ENCODE data around the gene FDXACB1.

The FDXACB1 gene, protein sequence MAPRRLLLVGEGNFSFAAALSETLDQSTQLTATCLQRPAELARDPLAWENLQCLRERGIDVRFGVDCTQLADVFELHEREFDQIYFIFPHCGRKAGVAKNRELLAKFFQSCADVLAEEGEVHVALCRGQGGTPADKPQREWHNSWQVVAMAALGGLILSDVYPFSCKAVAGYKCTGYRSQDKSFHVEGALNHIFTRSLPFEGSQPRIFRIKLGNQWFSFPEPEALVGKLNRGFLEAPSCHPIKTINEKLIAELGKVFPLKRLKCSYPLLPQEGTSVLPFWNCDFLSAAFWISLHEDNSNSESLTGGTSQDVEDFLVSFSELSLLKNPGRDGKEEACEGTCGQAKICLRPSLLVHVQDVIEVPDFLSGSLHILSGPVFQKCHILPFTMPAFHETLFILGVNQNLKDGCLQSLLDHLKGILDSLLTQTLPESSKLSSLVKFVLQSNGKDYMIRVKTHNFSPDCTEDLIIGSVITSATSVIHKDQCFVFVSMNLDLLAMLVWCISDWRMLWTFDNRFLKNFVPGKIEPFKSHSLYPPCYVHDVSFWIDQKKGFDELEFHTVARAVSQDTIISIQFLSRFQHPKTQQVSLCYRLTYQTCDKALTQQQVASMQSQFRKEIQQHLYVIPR

DNA sequence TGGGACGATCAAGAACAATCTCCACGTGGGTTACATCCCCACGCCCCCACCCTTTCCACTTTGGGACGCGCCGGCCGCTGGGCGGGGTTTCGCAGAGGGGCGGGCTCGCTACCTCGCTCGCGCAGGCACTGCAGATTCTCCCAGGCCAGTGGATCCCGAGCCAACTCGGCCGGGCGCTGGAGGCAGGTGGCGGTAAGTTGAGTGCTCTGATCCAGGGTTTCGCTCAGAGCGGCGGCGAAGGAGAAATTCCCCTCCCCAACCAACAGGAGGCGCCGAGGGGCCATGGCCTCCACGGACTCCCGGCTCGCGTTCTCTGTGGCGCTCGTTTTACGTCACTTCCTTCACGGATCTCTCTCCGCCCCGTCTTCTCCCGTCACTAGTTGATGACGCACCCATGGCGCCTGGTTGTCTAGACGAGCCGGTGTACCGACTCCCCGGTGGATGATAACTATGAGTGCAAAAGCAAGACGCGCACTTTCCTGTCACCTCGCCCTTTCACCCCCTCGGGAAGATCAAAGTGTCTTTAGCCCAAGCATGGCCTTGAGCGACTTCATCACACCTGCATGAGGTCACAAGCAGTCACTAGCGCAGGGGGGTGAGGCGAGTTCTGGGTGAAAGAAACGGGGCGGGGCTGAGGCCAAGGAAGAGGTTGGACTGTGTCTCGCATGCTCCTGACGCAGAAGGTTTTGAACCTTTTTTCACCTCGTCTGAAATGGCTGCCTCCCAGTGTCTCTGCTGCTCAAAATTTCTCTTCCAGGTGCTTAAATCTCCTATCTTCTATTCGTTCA, at the start of gene FDXACB1, which contains the start of gene CFAP68:
Gene FDXACB1, minus strand, starts transcription at position 317 of the 788 bp plus-strand sequence. Its CDS starts 33 bp downstream, at position 284.
Gene CFAP68, plus strand, starts transcription at position 693 of the 788 bp plus-strand sequence. Its CDS starts 20 bp downstream, at position 713.
- peak within 1 kb of the TSS; percentile 94 for H3K4me3 Mint-ChIP-seq
- H3K36me3 Mint-ChIP-seq = peaks cover 2% of the 10 kb centered on the region
- peaks cover 29% of the 10 kb centered on the region for H3K4me1 Mint-ChIP-seq
- no peaks in the 10 kb centered on the region for H3K9me3 Mint-ChIP-seq
- peak within 1 kb of the TSS; percentile 99 for H3K27ac Mint-ChIP-seq
- no peaks in the 10 kb centered on the region for H3K27me3 Mint-ChIP-seq

DNA sequence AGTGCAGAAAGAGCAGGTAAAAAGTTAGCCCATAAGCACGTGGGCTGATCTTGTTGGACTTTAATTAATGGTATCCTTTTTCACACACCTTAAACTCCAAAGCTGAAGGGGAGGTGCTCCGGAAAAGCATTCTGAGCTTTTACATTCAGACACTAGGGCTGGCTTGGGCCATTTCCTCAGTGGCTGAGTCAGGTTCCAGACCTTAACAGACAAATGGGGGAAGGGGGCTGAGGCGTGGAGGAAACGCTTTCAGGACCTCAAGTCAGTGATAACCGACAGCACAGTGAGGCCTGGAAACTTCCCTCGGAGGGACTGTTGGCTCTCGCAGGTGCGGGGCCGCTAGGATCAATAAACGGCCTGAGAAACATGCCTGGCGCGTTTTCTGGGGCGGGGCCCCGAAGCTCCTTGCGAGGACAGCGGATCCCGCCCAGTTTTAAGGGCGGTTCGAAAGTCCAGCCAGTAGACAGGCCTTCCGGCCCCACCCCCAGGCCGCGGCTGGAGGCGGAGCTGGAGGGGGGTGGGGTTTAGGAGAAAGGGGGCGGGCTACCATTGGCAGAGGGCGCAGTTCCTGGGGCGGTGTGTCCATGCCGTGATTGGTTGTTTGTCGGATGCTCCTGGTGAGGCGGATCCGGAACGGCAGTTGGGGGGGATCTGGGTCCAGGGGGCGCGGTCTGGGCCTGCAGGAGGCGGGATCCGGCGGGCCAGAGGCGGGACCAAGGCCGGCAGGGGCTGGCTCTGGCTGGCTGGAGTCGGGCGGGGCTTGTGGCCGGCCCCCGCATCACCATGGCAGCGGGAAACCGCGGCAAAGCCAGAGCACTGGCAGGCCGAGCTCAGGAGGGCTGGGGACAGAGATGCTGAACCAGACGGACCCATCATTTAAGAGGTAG, 47.8 kb upstream of the FDXACB1 start:
- H3K4me1 Mint-ChIP-seq = peaks cover 11% of the 10 kb centered on the region
- H3K4me3 Mint-ChIP-seq = peak overlapping the region; percentile 88
- no peaks in the 10 kb centered on the region for H3K36me3 Mint-ChIP-seq
- H3K27ac Mint-ChIP-seq = peak overlapping the region; percentile 87
- no peaks in the 10 kb centered on the region for H3K27me3 Mint-ChIP-seq
- no peaks in the 10 kb centered on the region for H3K9me3 Mint-ChIP-seq

DNA sequence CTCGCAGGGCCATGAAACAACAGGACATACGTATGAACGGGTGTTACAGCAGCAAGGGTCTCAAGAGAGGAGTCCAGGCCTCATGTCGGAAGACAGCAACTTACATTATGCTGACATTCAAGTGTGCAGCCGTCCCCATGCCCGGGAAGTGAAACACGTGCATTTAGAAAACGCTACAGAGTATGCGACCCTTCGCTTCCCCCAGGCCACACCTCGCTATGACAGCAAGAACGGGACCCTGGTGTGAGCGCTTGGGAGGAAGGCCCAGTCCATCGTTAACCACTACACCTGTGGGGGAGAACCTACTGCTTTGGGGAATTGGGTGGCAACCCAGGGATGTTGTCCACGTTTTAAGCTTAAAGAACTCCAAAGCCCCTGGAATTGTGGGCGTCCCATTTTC, 47.0 kb upstream of the FDXACB1 start:
- Mint-ChIP-seq H3K27ac (peak overlapping the region; percentile 8), H3K4me3 (peak overlapping the region; percentile 88), H3K9me3 (no peaks in the 10 kb centered on the region), H3K4me1 (peaks cover 10% of the 10 kb centered on the region), H3K36me3 (no peaks in the 10 kb centered on the region), H3K27me3 (no peaks in the 10 kb centered on the region)

DNA sequence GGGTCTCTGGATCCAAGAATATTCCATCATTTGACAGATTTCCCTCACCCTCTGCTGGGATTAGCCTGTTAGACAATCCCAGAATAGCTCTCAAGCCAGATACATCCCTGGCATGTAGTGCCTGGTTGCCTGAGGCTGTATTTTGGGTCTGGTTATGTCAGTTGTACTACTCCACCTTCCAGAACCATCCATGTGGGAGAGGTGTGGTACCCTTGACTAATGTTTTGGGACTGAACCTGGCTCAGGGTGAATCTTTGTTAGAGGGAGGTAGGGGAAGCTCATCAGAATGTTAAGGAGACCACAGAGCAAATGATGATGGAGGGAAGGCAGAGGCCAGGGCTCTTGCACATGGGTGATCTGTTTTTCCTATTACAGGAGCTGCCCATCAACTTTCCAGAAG, 45.0 kb upstream of the FDXACB1 start:
- no peak overlapping the region for H3K27ac Mint-ChIP-seq
- H3K4me3 Mint-ChIP-seq = no peak overlapping the region
- peaks cover 10% of the 10 kb centered on the region for H3K4me1 Mint-ChIP-seq
- H3K9me3 Mint-ChIP-seq = no peaks in the 10 kb centered on the region
- no peaks in the 10 kb centered on the region for H3K27me3 Mint-ChIP-seq
- H3K36me3 Mint-ChIP-seq = no peaks in the 10 kb centered on the region

DNA sequence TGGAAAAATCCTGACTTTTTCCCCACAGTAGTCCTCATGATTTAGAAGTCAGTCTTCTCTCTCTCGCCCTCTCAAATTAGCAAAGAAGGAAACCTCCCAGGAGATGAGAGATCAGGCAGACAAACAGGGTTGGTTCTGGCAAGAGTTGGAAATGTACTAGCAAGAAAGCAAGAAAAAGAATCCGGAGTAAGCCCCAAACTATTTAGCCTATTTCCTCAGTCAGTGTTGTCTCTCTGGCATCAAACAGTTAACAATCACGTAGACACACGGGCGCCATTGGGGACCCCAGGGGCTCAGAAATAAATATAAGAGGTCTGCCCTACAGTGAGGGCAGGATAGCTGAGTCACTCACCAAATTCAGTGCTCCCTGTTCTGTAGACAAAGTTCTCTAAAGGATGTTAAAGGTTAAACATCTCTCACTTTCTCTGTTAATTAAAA, 44.4 kb upstream of the FDXACB1 start:
- Mint-ChIP-seq H3K27ac (no peak overlapping the region), H3K4me3 (no peak overlapping the region), H3K27me3 (no peaks in the 10 kb centered on the region), H3K36me3 (no peaks in the 10 kb centered on the region), H3K9me3 (no peaks in the 10 kb centered on the region), H3K4me1 (peaks cover 10% of the 10 kb centered on the region)

DNA sequence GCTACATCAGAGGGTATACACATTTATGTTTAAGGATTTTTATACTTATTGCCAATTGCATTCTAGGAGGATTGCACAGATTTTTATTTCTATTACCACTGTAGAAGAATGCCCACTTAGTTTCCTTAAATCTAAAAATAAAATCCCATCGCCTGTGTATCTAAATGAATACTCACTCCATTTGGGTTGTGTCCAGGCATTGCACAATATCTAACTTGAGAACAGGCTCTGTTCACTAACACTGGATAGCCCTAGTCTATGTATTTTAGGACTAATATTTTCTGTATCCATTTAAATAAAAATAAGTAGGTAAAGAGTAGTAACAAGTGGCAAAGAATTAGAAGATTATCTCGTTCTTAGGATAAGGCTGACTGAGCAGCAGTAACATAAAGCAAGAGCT, 43.8 kb upstream of the FDXACB1 start:
- Mint-ChIP-seq H3K36me3 (no peaks in the 10 kb centered on the region), H3K4me1 (peaks cover 10% of the 10 kb centered on the region), H3K27ac (no peak overlapping the region), H3K27me3 (no peaks in the 10 kb centered on the region), H3K9me3 (no peaks in the 10 kb centered on the region), H3K4me3 (no peak overlapping the region)

DNA sequence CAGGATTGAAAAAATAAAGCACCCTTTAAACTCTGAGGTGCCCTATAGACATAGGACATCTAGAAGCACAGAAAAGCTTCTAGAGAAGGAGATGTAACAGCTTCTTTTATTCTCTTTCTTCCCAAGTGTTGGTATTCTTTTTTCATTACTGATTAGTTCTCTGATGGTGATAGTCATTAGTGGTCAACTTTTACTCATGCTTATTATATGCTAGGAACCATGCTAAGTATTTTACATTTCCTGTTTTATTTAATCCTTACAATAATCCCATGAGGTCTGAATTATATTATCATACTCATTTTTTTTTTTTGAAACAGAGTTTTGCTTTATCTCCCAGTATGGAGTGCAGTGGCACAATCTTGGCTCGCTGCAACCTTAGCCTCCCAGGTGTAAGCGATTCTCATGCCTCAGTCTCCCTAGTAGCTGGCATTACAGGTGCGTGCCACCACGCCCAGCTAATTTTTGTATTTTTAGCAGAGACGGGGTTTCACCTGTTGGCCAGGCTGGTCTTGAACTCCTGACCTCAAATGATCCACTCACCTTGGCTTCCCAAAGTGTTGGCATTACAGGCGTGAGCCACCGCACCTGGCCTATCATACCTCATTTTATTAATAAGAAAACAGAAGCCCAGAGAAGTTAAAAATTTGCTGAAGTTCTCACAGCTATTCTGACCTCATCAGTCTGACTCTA, 42.7 kb upstream of the FDXACB1 start:
- H3K27ac Mint-ChIP-seq = no peak overlapping the region
- H3K27me3 Mint-ChIP-seq = no peaks in the 10 kb centered on the region
- H3K36me3 Mint-ChIP-seq = no peaks in the 10 kb centered on the region
- peaks cover 4% of the 10 kb centered on the region for H3K4me1 Mint-ChIP-seq
- H3K9me3 Mint-ChIP-seq = no peaks in the 10 kb centered on the region
- no peak overlapping the region for H3K4me3 Mint-ChIP-seq

DNA sequence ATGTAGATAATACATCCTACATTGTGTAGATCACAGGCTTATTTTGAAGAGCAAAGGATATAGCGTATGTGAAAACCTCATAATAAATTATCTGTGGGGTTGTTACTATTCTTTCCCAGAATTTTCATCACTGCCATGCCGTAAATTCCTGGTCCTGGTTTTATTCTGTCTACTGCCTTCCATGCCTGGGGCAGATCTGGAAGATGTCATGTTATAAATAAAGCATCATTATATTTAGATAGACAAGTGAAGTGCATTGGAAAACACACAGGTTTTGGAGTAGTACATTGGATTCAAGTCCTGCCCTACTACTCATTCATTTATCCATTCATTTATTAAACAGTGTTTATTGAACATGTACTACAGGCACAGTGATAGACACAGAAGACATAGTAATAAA, 41.9 kb upstream of the FDXACB1 start:
- Mint-ChIP-seq H3K9me3 (no peaks in the 10 kb centered on the region), H3K4me3 (no peak overlapping the region), H3K27ac (no peak overlapping the region), H3K27me3 (no peaks in the 10 kb centered on the region), H3K4me1 (no peaks in the 10 kb centered on the region), H3K36me3 (no peaks in the 10 kb centered on the region)

DNA sequence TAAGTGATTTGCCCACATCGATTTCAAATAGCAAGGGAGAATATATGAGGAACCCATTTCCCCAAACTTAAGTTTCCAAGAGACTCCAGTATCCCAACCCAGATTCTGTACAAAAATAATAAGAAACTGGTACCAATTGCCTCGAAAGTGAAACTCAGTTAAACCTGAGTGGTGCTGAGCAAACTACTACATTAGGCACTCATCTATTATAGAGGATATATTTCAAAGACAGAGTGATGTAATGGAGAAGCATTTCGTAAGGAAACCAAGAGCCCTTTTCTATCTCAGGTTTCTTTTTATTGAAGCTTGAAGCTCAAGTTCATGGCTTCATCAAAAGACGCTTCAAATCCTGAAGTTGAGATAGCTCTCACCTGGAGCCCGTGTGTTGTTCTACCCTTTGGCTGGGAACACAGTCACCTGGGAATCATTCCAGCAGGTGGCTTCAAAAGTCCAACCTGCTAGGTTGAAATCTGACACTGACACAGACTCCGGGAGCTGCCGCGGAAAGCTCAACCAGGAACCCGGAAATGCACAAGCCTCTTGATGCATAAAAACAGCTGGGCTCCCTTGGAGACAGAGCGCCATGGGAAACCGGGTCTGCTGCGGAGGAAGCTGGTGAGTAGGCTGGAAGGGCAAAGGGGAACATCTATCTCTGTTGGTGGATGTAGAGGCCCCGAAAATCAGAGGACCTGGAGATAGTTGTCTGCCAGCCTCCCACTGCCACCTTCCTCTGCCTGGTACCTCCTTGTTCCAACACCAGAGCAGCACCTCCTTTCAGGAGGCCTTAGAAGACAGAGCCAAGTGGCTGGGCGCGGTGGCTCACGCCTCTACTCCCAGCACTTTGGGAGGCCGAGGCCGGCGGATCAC, 39.7 kb upstream of the FDXACB1 start, which contains the start of gene C11orf52:
Gene C11orf52, plus strand, starts transcription at position 524 of the 867 bp plus-strand sequence. Its CDS starts 60 bp downstream, at position 584.
- Mint-ChIP-seq H3K4me1 (no peaks in the 10 kb centered on the region), H3K36me3 (no peaks in the 10 kb centered on the region), H3K27me3 (peaks cover 10% of the 10 kb centered on the region), H3K4me3 (no peak within 1 kb of the TSS), H3K9me3 (no peaks in the 10 kb centered on the region), H3K27ac (no peak within 1 kb of the TSS)

DNA sequence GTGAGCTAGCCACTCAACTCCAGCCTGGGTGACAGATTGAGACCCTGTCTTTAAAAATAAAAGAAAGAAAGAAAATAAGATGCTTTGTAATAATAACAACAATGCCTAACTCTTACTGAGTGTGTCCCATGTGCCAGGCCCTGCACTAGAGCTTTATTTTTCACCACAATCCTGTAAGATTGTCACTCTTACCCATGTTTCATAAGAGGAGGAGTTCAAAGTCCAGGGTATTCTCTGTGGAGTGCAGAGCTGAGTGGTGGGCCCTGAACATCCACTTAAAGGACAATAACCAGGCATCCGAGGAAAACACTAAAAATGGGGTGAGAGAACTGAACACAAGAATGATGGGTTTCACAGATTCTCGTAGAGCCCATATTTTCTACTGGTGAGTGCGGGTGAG, 38.8 kb upstream of the FDXACB1 start:
- H3K9me3 Mint-ChIP-seq = no peaks in the 10 kb centered on the region
- H3K4me3 Mint-ChIP-seq = no peak overlapping the region
- no peaks in the 10 kb centered on the region for H3K36me3 Mint-ChIP-seq
- no peak overlapping the region for H3K27ac Mint-ChIP-seq
- H3K4me1 Mint-ChIP-seq = no peaks in the 10 kb centered on the region
- peaks cover 14% of the 10 kb centered on the region for H3K27me3 Mint-ChIP-seq

DNA sequence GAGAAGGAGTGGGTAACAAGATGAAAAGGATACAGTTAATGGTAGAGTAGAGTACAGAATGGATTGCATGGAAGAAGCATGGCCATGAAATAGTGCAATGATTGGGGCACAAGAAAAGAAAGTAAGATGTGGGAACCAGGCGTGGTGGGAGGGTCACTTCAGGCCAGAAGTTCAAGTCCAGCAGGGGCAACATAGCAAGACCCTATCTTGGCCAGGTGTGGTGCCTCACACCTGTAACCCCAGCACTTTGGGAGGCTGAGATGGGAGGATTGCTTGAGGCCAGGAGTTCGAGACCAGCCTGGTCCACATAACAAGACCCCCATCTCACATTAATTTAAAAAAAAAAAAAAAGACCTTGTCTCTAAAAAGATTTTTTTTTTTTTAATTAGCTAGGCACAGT, 38.3 kb upstream of the FDXACB1 start:
- H3K27ac Mint-ChIP-seq = no peak overlapping the region
- H3K27me3 Mint-ChIP-seq = peaks cover 14% of the 10 kb centered on the region
- no peaks in the 10 kb centered on the region for H3K36me3 Mint-ChIP-seq
- H3K4me3 Mint-ChIP-seq = no peak overlapping the region
- no peaks in the 10 kb centered on the region for H3K4me1 Mint-ChIP-seq
- no peaks in the 10 kb centered on the region for H3K9me3 Mint-ChIP-seq

DNA sequence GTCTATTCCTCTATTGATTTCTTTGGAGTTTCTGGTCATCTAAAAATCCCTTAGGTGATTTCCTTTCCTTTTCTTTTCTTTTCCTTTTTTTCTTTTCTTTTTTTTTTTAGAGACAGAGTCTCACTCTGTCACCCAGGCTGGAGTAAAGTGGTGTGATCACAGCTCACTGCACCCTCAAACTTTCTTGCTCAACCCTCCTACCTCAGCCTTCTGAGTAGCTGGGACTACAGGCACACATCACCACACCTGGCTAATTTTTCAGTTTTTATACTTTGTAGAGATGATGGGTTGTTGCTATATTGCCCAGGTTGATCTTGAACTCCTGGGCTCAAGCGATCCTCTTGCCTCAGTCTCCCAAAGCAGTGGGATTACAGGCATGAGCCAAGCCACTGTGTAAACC, 37.8 kb upstream of the FDXACB1 start:
- Mint-ChIP-seq H3K4me1 (no peaks in the 10 kb centered on the region), H3K4me3 (no peak overlapping the region), H3K9me3 (no peaks in the 10 kb centered on the region), H3K27ac (no peak overlapping the region), H3K27me3 (peaks cover 16% of the 10 kb centered on the region), H3K36me3 (no peaks in the 10 kb centered on the region)

DNA sequence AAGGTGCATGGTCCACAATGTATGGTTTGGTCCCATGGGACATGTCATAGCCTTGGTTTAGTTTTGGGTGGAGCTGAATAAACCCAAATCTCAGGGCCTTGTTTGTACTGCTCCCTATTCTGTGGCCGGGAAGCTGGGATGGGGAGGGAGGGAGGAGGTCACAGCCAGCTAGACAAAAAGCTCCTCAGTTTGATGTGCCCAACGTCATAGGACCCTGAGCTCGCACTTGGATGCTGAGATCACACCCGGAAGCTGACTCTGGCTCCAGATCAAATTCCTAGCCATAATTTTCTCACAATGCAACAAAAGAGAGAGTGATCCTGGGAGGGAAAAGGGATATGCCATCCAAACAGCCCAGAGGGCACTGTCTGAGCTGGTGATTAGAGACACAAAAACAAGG, 35.0 kb upstream of the FDXACB1 start:
- H3K27me3 Mint-ChIP-seq = peaks cover 25% of the 10 kb centered on the region
- H3K36me3 Mint-ChIP-seq = no peaks in the 10 kb centered on the region
- H3K27ac Mint-ChIP-seq = no peak overlapping the region
- no peak overlapping the region for H3K4me3 Mint-ChIP-seq
- H3K9me3 Mint-ChIP-seq = no peaks in the 10 kb centered on the region
- no peaks in the 10 kb centered on the region for H3K4me1 Mint-ChIP-seq

All from activated naive CD4-positive, alpha-beta T cell treated with anti-CD3 and anti-CD28 coated beads, Interleukin-2, amount 50 U/mL, for 24 hours (primary cell).